NCI-H446 treated with DMSO at 0.1 percent for 48 hours (cell line): ENCODE measurements around the gene PTX3.
A peak's percentile ranks its signal among the peaks of the same experiment; 100 is the strongest.

Source experiments
- DNase-seq: peaks from one replicate; lab custom pipeline; 2025; lab: John Stamatoyannopoulos, UW

The PTX3 gene

GRCh38 chr3:157423337-157423736 is 13.3 kb upstream of the PTX3 start:
- no peak for DNase-seq

GRCh38 chr3:157427901-157428300 is 8.7 kb upstream of the PTX3 start:
- DNase-seq: peak; percentile 92

DNA sequence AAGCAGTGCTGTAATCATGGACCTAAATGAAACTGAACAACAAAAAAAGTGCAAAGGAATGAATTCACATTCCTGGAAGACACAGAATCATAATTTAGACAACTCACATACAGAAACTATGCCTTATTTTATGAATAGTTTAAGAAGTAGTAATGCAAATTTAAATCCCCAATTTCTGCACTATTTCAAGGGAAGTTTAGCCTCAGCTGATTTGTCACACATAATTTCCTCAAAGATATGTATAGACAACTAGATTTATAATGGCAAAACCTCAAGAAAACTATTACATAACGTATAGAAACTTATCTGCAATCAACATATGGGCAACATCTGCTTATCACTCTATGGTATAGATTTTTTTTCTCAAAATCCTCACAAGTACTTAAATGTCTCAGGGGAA is 7.8 kb upstream of the PTX3 start:
- no peak for DNase-seq

DNA sequence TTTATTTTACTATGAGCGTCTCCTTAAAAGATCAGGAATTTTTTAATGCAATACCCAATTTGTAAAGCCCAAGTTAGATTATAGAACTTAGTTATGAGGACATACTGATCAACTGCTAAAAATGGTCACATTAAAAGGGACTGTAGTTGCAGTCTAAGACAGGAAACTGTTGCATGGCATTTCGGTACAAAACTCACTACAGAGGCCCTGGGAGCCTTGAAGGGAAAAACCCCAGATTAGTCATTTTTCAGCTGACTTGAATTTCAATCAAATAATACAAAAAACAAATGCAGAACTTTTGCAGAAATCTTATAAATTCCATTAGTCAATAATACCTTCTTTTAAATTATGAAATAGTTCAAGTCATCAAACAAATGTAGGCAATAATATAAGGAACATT is 6.9 kb upstream of the PTX3 start:
- DNase-seq: no peak

GRCh38 chr3:157438194-157438730 is 1.6 kb downstream of the PTX3 start:
- DNase-seq: peak; percentile 50

DNA sequence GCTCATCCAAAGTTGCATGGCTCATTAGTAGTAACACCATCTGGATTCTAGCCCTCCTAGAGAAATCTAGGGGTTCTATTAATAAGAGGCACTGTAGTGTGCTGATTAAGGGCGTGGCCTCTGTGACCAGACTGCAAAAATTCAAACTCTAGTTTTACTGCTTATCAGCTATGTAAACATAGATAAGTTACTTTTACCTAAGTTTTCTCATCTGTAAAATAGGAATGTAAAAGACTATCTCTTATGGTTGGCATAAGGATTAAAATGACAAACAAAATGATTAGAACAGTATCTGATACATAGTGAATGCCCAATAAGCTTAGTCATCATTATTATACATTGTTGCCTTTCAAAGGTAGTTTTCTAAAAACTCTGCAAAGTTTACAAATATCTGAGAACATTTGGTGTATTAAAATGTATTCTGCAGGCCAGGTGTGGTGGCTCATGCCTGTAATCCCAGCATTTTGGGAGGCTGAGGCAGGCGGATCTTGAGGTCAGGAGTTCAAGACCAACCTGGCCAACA is 4.5 kb downstream of the PTX3 start:
- peak; percentile 30 for DNase-seq

DNA sequence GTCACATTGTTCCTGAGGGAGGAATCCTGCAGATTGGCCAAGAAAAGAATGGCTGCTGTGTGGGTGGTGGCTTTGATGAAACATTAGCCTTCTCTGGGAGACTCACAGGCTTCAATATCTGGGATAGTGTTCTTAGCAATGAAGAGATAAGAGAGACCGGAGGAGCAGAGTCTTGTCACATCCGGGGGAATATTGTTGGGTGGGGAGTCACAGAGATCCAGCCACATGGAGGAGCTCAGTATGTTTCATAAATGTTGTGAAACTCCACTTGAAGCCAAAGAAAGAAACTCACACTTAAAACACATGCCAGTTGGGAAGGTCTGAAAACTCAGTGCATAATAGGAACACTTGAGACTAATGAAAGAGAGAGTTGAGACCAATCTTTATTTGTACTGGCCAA is 6.1 kb downstream of the PTX3 start:
- DNase-seq: no peak

DNA sequence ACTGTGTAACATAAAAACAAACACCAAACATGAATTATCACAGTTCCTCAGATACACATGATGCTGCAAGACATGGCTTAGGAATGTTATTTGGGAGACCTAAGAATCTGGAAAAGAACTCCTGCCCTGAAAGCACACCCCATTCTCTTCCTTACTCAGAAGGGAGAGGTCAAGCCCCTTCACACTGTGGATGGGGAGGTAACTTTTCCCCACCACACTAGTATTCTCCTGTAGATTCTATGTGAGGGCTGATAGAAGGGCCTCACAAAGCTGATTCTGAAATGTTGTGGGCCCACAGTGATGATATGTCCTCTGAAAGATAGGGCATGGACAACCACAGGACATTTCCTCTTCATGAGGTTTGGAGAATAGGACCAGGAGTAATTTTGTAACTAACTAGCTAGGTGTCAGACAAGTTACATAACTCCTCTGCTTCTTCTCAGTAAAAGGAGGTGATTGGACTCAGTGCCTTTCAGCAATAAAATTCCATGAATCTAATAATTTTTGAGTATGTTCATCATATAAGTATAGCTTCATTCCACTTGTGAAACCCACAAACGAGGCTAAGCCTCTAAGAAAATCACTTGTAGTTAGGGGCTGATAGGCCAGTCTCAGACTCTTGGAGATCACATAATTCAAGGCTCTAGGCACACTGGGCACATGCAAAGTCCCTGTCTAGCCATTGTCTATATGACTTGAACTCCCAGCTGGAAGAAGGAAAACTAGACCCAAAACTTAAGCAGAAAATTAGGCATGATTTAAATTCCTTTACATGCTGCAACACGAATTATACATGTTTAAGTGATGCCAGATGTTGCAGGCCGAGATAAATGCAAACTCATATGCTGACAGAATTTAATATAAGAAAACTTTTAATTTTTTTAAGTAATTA is 7.5 kb downstream of the PTX3 start:
- no peak for DNase-seq

- no peak for DNase-seq
Observed at GRCh38 chr3:157444797-157445184, 8.1 kb downstream of the PTX3 start.

DNA sequence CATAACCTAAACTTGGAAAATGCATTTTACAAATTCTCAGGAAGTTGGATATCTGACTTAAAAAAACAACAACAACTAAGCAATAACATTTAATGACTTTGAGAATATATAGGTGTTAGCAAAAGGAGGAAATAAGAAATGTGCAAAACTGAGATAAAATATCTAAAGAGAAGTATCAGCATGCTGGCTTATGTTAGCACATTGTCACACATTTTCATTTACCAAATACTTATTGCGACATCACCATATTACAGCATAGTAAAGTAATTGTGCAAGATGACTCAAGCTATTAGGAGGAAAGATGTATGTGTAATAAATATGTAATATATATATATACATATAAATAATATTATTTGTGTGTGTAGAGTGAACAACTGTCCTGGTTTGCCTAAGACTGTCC is 9.2 kb downstream of the PTX3 start:
- no peak for DNase-seq

DNA sequence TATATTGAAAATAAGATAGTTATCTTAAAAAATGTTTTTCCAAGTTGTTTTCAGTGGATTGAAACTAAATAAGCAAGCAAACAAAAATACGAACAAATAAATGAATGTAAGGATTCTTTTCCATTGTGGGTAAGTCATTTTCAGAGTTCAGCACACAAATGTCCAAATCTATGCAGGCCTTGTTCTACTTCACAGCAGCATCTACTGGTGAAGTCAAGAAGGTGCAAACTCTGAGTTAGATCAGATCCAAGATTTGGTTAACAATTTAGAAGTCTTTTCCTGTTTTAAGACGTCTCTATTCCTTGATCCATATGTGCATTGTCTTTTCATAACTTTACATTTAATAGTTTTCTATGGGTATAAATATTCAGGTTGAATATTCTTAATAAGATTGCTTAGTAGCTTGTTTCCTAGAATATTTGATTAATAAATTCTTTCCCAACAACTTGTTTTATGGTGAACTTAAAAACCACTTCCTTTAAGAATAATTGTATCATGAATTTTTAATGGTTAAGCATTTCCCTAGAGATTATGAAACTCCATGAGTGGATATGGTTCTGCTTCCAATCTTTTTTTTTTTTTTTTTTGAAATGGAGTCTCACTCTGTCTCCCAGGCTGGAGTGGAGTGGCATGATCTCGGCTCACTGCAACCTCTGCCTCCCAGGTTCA is 10.5 kb downstream of the PTX3 start:
- peak; percentile 68 for DNase-seq

DNA sequence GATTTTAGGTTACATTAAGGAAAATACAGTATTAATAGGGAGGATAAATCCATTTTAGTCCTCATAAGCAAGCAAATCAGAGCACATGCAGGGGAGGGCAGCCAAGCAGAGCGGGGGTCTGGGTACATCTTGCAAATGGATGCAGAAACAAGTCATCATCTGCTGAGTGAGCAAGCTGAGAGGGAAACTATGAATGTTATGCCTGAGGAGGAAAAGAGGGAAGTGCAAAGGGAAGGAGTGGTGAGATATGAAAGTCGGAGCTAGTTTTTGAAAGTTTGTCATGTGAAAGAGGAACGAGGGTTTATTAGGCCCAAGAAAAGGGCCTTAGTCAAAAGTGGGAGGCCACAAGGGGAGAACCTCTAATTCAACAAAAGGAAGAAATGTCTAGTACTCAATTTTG is 15.4 kb downstream of the PTX3 start:
- no peak for DNase-seq

GRCh38 chr3:157453824-157454223 is 17.2 kb downstream of the PTX3 start:
- no peak for DNase-seq

DNA sequence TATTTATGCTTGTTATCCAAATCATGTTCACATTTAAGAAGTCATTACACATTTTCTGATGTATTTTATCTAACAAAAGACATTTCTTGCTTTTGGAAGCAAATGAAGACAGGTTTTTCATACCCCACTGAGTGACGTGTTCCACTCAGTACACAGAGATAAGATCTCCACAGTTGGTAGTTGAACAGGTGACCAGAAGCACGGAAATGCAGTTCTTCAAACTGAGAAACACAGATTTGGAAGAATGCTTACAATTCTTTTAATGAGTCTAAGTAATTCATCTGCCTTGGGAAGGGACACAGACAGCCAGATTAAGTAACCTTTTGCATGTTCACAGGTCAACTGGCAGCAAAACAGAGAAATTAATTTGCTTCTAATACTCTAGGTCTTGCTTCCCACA is 23.1 kb downstream of the PTX3 start:
- DNase-seq: no peak

GRCh38 chr3:157460253-157460652 is 23.6 kb downstream of the PTX3 start:
- no peak for DNase-seq

DNA sequence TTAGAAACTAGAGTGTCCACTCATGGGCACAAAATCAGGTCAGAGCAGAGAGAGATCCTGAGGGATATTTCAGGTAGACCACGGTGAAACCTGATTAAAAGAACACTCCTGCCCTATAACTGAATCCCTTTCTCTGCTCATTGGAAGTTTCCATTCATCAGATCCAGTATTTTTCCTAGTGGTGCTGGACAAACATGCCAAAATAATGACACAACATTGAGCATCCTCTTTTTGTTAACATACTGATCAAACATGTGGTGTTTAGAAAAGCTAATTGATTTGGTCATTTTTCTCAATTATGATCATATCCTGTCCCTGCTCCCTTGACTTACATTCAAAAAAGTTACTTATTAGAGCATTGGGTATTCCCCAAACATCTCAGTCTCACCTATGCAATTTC is 27.2 kb downstream of the PTX3 start:
- DNase-seq: no peak

- DNase-seq: no peak
Observed at GRCh38 chr3:157464321-157464720, 27.7 kb downstream of the PTX3 start.

DNA sequence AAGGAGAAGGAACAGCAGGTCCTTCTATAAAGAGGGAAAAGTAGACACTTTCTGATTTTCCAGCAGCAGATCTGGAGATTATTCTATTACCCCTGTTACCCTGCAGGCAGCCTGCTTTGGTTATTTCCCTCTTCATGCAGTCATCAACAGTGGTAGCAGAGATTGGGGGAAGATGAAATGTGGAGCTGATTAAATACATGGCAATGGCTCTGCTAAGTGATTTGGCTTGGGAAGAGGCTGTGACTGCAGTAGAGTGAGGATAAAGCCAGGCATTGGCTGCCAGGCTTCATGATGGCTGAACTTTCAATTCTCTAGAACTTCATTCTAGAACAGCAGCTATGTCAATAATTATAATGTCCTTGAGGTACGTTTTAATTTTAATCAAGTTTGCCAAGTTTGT is 29.1 kb downstream of the PTX3 start:
- no peak for DNase-seq

GRCh38 chr3:157467200-157467599 is 30.6 kb downstream of the PTX3 start:
- no peak for DNase-seq

DNA sequence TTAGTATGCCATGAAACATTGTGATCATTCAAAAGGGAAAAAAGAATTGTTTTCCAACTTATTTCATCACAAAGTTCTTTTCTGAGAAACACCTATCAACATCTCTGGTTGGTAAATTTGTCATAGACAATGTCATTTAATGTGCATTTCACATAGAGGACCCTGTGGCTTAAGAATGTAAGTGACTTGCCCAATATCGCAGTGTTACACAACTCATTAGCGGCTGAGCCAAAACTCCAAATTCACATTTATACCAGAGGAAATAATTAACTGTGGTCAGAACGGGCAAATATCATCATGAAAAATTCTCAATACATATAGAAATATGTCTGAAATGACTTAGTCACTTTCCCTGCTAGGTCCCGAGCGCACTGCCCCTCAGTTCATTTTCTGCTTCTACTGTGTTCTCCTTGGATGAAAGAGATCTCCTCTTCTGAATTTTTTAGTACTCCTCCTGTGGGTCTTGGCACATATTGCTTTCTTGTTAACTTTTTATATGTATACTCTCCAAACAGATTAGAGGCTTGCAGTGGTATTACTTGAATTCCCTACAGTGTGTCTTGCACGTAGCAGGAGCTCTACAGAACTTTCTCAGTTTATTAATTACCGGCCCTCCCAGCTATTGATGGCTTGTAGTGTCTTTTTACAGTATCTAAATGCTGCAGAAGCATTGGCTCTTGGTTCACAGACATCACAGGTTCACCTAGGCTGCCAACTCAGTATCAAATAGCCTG is 33.1 kb downstream of the PTX3 start:
- DNase-seq: no peak

DNA sequence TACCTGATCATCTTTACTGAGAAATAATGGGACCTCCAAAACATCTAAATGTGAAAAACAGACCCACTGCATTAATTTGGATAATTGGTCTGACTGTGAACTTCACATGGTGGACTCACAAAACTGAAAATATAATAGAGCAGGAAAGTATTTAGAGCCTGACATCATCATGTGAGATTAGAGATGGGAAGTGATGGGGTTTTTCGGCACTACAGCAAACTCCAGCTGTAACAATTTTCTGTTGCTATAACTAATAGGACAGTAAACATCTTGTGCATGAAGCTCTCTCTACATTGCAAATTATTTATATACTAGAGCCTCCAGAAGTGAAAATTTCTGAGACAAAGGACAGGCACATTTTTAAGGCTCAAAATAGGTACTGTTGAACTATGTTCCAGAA is 34.4 kb downstream of the PTX3 start:
- no peak for DNase-seq

DNA sequence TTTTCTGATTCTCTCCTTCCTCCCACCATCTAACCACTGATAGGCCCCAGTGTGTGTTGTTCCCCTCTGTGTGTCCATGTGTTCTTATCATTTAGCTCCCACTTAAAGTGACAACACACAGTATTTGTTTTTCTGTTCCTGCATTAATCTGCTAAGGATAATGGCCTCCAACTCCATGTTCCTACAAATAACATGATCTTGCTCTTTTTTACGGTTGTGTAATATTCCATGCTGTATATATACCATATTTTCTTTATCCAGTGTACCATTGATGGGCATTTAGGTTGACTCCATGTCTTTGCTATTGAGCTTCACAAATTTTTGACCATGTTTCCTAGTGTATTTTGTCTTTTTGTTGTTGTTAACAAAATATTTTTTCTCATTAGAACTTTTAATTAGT is 36.0 kb downstream of the PTX3 start:
- no peak for DNase-seq
